HepG2 (cell line): Measurements from ENCODE around the gene PLGRKT. TPM values are rescaled to one million over a fixed set of nuclear protein-coding genes. Genes with fewer than 3 reads are reported as not detected.
"Not testable (repeated sequence)": the region's sequence is repeated elsewhere in the genome, so short reads cannot be mapped to it uniquely, and the experiment has no call there.

Experiments used
- ATAC-seq: fragments of 200-7000 bp; cut with Tn5 transposase; 3 replicates; pipeline ENCODE4 v1.9.1; 2020; ENCODE audit warnings: mild to moderate bottlenecking, moderate library complexity
- BruUV-seq: library from RNA; stranded (reverse); fragments of 400-500 nt; replicated peaks from 2 replicates; lab custom pipeline; 2021; lab: Mats Ljungman, UMichigan
- CTCF ChIA-PET: fragments of 300-600 bp; formaldehyde crosslinking; extraction: SDS; loops from one replicate; lab custom pipeline; 2021; ENCODE audit warnings: low total read pairs, inconsistent platforms, low intra/inter-chr PET ratio; lab: Yijun Ruan, JAX
- POLR2A ChIA-PET: fragments of 350-600 bp; sonication (Branson Sonifier 250); formaldehyde crosslinking; loops from one replicate; lab custom pipeline; 2020; ENCODE audit warnings: antibody characterized with exemption, inconsistent platforms; lab: Yijun Ruan, JAX
- DNase-seq: peaks from one replicate; pipeline ENCODE4 v3.0.0-alpha.2; 2015; ENCODE audit warnings: low spot score
- FAIRE-seq: peaks from 3 replicates; lab custom pipeline; 2011; peaks lifted over from hg19 to GRCh38; lab: Jason Lieb, UNC
- H2AFZ ChIP-seq: one replicate; pipeline ENCODE4 v1.6.1; 2011; ENCODE audit warnings: low read length, inconsistent platforms
- H3K27ac ChIP-seq: fragments of 300-600 bp; 3 replicates; pipeline ENCODE4 v1.8.0; 2011; ENCODE audit warnings: mixed run types, mild to moderate bottlenecking, mixed read lengths, low read length, inconsistent platforms; ENCODE audit not compliant: insufficient read depth; ENCODE audit errors: extremely low read length
- H3K27me3 ChIP-seq, 2 experiments: fragments of 200-600 bp in 1 of 2; 2 replicates in 1 of 2; 3 replicates in 1 of 2; pipeline versions ENCODE4 v1.6.0 to v1.8.0; 2011; ENCODE audit warnings: low read length in 2 of 2, mild to moderate bottlenecking in 2 of 2, moderate library complexity in 2 of 2, inconsistent platforms in 1 of 2; ENCODE audit not compliant: insufficient read depth in 2 of 2, control insufficient read depth in 1 of 2
- H3K36me3 ChIP-seq, 2 experiments: fragments of 200-600 bp in 1 of 2; replicated peaks in 1 of 2; 2 replicates in 1 of 2; 3 replicates in 1 of 2; pipeline versions ENCODE4 v1.5.1 to v1.8.0; 2011; ENCODE audit warnings: low read length in 2 of 2, inconsistent platforms in 1 of 2; ENCODE audit not compliant: insufficient read depth in 2 of 2, control insufficient read depth in 1 of 2
- H3K4me1 ChIP-seq: 2 replicates; pipeline ENCODE4 v1.5.1; 2012; ENCODE audit warnings: low read length, inconsistent platforms; ENCODE audit not compliant: insufficient read depth
- H3K4me2 ChIP-seq: 2 replicates; pipeline ENCODE4 v1.6.0; 2011; ENCODE audit warnings: low read depth, low read length, inconsistent platforms
- H3K4me3 ChIP-seq, 3 experiments: fragments of 200-600 bp in 1 of 3; sonication (generic), shearing (Covaris generic) in 1 of 3; replicated peaks in 1 of 3; 2 replicates each; pipeline ENCODE4 v1.5.1; 2011 to 2016; ENCODE audit warnings: low read length in 3 of 3, inconsistent platforms in 2 of 3, low read depth in 2 of 3, mild to moderate bottlenecking in 2 of 3, control low read depth in 1 of 3, mixed read lengths in 1 of 3; ENCODE audit not compliant: insufficient read depth in 1 of 3
- H3K79me2 ChIP-seq: one replicate; pipeline ENCODE4 v1.6.1; 2011; ENCODE audit warnings: low read length, inconsistent platforms; ENCODE audit not compliant: insufficient read depth
- H3K9ac ChIP-seq: 2 replicates; pipeline ENCODE4 v1.6.0; 2011; ENCODE audit warnings: mild to moderate bottlenecking, low read depth, low read length, inconsistent platforms; ENCODE audit not compliant: insufficient read depth
- H3K9me3 ChIP-seq: 2 replicates; pipeline ENCODE4 v1.5.1; 2012; ENCODE audit warnings: mild to moderate bottlenecking, low read length
- H4K20me1 ChIP-seq: 2 replicates; pipeline ENCODE4 v1.6.0; 2011; ENCODE audit warnings: inconsistent platforms, mild to moderate bottlenecking, low read length, moderate library complexity; ENCODE audit not compliant: insufficient read depth
- FOXP1 ChIP-seq, 2 experiments: fragments of 450-650 bp in 1 of 2; IDR thresholded peaks; 2 replicates each; pipeline ENCODE4 v1.6.1; 2017 to 2018; ENCODE audit warnings: antibody characterized with exemption in 1 of 2
- SMYD3 ChIP-seq: sonication (generic); formaldehyde crosslinking; IDR thresholded peaks from 2 replicates; pipeline ENCODE4 v1.8.1; 2023; ENCODE audit warnings: mild to moderate bottlenecking, missing genetic modification reagents
- ZNF17 ChIP-seq: sonication (generic); formaldehyde crosslinking; IDR thresholded peaks from 2 replicates; pipeline ENCODE4 v1.5.0; 2020; ENCODE audit warnings: mild to moderate bottlenecking, missing genetic modification reagents
- WGBS: methylation state at CpG from one replicate; pipeline ENCODE4 v1.1.6; 2017; ENCODE audit warnings: low lambda C conversion rate; 5-methylcytosine and 5-hydroxymethylcytosine counted together
- in situ Hi-C: cut with HindIII; loops from 2 replicates; pipeline ENCODE4 v1.10.0; 2017; ENCODE audit warnings: low pct_unique_long_range_greater_than_20kb; ENCODE audit not compliant: extremely low pct_ligation_motif_present
- intact Hi-C: fragments of 100-400 bp; cut with micrococcal nuclease; formaldehyde crosslinking; loops from one replicate; pipeline ENCODE4 v1.10.0; 2022; ENCODE audit not compliant: unreplicated experiment
- polyA plus RNA-seq, 8 experiments: library from polyadenylated mRNA; depleted of rRNA in 3 of 8; stranded (reverse) in 7 of 8; unstranded in 1 of 8; fragments of >200 nt; fragmentation: Illumina TruSeq in 4 of 8; extraction: Trizol in 4 of 8; gene quantifications; 2 replicates each; pipeline versions ENCODE4 v1.2.1 to v1.2.3, GENCODE V29; 2011 to 2016; ENCODE audit warnings: low read depth in 4 of 8, missing spikeins in 1 of 8, mixed read lengths in 1 of 8; ENCODE audit not compliant: insufficient read depth in 1 of 8
- total RNA-seq, 5 experiments: library from RNA; depleted of rRNA; stranded (reverse); fragments of >200 nt; fragmentation: Illumina TruSeq; extraction: Trizol; gene quantifications; 2 replicates each; pipeline ENCODE4 v1.2.3, GENCODE V29; 2016; ENCODE audit warnings: low read depth in 1 of 5

PLGRKT gene
- total and polyA plus RNA-seq, 2 of the 13 experiments (the other 11 are each of a cell fraction or from before 2014, with no cell fraction given) = 5.0 to 15.8 TPM

DNA sequence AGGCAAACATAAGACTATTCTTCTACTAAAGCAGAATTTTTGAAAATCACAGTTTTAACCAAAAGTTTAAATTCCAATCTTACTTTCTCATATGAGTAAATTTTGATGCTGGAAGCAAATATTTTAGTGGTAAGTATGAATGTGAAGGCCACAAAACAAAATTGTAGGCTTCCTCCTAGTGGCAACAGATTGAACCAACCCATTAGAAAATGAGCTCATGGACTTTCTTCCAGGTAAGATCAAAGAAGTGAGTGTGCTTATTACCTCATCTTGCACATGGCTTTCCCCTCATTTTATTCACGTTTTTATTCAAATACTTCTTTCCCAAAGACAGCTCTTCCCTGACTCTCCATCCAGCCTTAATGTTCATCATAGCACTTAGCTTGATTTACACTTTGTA is 116.7 kb downstream of the PLGRKT start:
- no TSS peak for BruUV-seq
- no peaks in the 10 kb centered on the region for H3K36me3 ChIP-seq
- CTCF ChIA-PET = no interaction called here
- POLR2A ChIA-PET = no interaction called here
- H3K27ac ChIP-seq = no peak overlapping the region
- DNase-seq (peak; percentile 1), ATAC-seq (no peak), FAIRE-seq (no peak)
- H3K79me2 ChIP-seq = no peaks in the 10 kb centered on the region
- 0% methylated on average over 1 of the region's 1 CpG for WGBS
- intact Hi-C loops = no loop called here
- H3K9ac ChIP-seq = no peak overlapping the region
- no peak overlapping the region for H3K4me3 ChIP-seq
- no peaks in the 10 kb centered on the region for H3K4me1 ChIP-seq
- no peak overlapping the region for H2AFZ ChIP-seq
- no peak for TF ChIP-seq ZNF17 (CRISPR knock-in tag)
- no peak for TF ChIP-seq FOXP1 (IDR thresholded peaks at IDR 0.05)
- TF ChIP-seq FOXP1 (CRISPR knock-in tag; IDR thresholded peaks at IDR 0.05) = no peak
- TF ChIP-seq SMYD3 (CRISPR knock-in tag) = no peak
- H4K20me1 ChIP-seq = no peaks in the 10 kb centered on the region
- no peaks in the 10 kb centered on the region; the same call in 1 of the 2 replicates for H3K9me3 ChIP-seq
- in situ Hi-C loops = no loop called here
- no peak overlapping the region for H3K4me2 ChIP-seq
- H3K27me3 ChIP-seq = no peaks in the 10 kb centered on the region

DNA sequence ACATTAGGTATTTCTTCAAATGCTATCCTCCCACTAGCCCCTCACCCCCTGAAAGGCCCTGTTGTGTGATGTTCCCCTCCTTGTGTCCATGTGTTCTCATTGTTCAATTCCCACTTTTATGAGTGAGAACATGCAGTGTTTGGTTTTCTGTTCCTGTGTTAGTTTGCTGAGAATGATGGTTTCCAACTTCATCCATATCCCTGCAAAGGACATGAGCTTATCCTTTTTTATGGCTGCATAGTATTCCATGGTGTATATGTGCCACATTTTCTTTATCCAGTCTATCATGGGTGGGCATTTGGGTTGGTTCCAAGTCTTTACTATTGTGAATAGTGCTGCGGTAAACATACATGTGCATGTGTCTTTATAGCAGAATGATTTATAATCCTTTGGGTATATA is 121.3 kb downstream of the PLGRKT start:
- H3K9me3 ChIP-seq = peaks cover 14% of the 10 kb centered on the region
- in situ Hi-C loops, H3K9ac ChIP-seq, CTCF ChIA-PET, POLR2A ChIA-PET, H3K4me1 ChIP-seq, H4K20me1 ChIP-seq, H2AFZ ChIP-seq, H3K27ac ChIP-seq, H3K36me3 ChIP-seq, DNase-seq, ATAC-seq, H3K4me2 ChIP-seq, BruUV-seq, H3K27me3 ChIP-seq, H3K4me3 ChIP-seq, H3K79me2 ChIP-seq, FAIRE-seq, intact Hi-C loops: not testable (repeated sequence)
- 100% methylated on average over 1 of the region's 1 CpG for WGBS
